Activated CD8-positive, alpha-beta T cell treated with anti-CD3 and anti-CD28 coated beads, Interleukin-2, amount 10 ng/mL, durations not matched to agents 7 days and 5 days (primary cell): ENCODE results near the gene MPHOSPH8. TPM values are rescaled to one million over a fixed set of nuclear protein-coding genes. Genes with fewer than 3 reads are reported as not detected.

Source experiments
- ATAC-seq: fragments of 150-1000 bp; cut with Tn5 transposase; one replicate; pipeline ENCODE4 v1.10.0; 2021; ENCODE audit warnings: moderate library complexity
- CTCF ChIA-PET: fragments of 350-600 bp; sonication (Branson Sonifier 250); formaldehyde crosslinking; loops from one replicate; lab custom pipeline; 2021; ENCODE audit warnings: antibody characterized with exemption; lab: Charles Lee
- POLR2A ChIA-PET: fragments of 350-600 bp; sonication (Branson Sonifier 250); formaldehyde crosslinking; loops from one replicate; lab custom pipeline; 2021; ENCODE audit warnings: antibody characterized with exemption; lab: Charles Lee
- DNase-seq: peaks from one replicate; pipeline ENCODE4 v3.0.0-alpha.2; 2020
- H3K27ac Mint-ChIP-seq: one replicate; pipeline ENCODE4 v1.8.0; 2021; ENCODE audit warnings: mild to moderate bottlenecking, mixed read lengths
- H3K27me3 Mint-ChIP-seq: one replicate; pipeline ENCODE4 v1.8.0; 2021; ENCODE audit warnings: low read depth, mixed read lengths
- H3K36me3 Mint-ChIP-seq: one replicate; pipeline ENCODE4 v1.8.0; 2021; ENCODE audit warnings: low read depth, mixed read lengths
- H3K4me1 Mint-ChIP-seq: one replicate; pipeline ENCODE4 v1.8.0; 2021; ENCODE audit warnings: low read depth, mixed read lengths
- H3K4me3 Mint-ChIP-seq: one replicate; pipeline ENCODE4 v1.8.0; 2021; ENCODE audit warnings: mild to moderate bottlenecking, mixed read lengths
- H3K9me3 Mint-ChIP-seq: one replicate; pipeline ENCODE4 v1.8.0; 2022; ENCODE audit warnings: mixed read lengths; ENCODE audit not compliant: insufficient read depth
- total RNA-seq, 2 experiments: library from RNA; stranded (reverse); gene quantifications; one replicate each; pipeline ENCODE4 v1.2.3, GENCODE V29; 2021

Gene MPHOSPH8
- total RNA-seq, 2 experiments from 2014 or later, result 32.1 to 32.6 TPM

DNA sequence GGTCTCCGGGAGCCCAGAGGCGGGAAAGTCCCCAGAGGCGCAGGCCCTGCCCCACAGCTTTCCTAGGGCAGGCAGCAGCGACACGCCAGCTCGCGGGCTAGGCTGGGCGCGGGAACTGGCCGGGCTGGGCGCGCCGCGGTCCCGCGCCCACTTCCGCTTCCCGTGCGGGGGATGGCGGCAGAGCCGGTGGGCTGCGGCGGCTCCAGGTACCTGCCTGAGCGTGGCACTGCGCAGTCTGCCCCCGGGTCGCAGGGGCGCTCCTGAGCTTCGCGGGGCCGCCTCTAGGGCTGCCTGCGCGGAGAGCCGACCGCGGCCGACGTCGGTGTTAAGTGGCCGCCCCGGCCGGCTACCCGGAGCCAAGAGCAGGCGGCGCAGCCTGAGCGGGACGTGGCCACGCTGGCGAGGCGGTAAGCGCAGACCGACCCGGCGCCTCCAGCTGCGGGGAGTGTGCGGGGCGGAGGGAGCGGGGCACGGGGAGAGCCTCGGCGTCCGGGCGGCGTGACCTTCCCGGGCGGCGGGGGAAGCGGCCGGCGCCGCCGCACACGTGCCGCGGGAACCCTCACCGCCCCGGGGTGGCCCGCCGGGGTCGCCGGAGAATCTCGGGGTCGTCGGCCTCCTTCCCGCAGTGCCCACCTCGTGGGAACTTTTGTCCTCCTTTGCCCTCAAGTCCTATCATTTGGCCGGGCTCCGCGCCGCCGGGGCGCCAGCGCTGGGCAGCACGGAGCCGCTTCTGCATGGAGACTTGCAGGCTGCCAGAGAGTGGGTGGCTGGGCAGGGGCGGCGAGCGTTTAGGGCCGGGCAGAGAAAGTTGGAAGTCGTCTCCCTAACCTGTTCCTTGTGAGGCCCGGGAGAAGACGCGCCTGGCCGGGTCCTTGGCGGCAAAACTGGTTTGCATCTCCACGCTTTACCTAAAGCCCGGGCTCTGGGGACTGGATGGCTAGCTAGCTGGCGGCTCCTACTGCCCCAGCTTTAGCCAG, 31.4 kb upstream of the MPHOSPH8 start:
- DNase-seq (peak; percentile 52), ATAC-seq (peak; percentile 94)
- Mint-ChIP-seq H3K4me3 (peak overlapping the region; percentile 30), H3K9me3 (peaks cover 11% of the 10 kb centered on the region), H3K36me3 (no peaks in the 10 kb centered on the region), H3K27ac (no peak overlapping the region), H3K4me1 (peaks cover 4% of the 10 kb centered on the region), H3K27me3 (peaks cover 18% of the 10 kb centered on the region)
- CTCF ChIA-PET, result interaction anchor here (1.0 to 1.2 kb wide), 2 partner anchors 15 to 17 kb away, joined by 3 read pairs; no protein-coding TSS in a partner anchor
- POLR2A ChIA-PET, result no interaction called here

DNA sequence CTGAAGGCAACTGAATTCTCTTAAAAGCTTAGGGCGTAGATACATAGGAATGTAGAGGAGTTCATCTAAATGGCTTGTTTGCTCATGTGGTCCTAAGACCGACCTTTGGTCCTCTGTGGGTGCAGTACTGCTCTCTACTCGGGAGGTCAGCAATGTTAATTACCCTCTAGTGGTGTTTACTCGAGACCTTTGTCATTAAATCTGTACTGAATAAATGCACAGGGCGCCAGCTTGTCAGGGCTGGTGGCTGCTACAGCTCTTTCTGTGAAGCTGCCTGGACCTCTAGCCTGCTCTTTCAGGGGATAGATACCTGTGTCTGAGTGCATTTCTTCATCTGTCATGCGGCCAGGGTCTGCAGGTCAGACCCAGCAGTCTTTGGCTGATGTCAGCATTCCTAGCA, 29.2 kb upstream of the MPHOSPH8 start:
- POLR2A ChIA-PET, result no interaction called here
- H3K4me1 Mint-ChIP-seq, result peaks cover 4% of the 10 kb centered on the region
- H3K9me3 Mint-ChIP-seq, result peaks cover 11% of the 10 kb centered on the region
- ATAC-seq (no peak), DNase-seq (no peak)
- H3K36me3 Mint-ChIP-seq, result no peaks in the 10 kb centered on the region
- H3K27ac Mint-ChIP-seq, result no peak overlapping the region
- CTCF ChIA-PET, result no interaction called here
- H3K27me3 Mint-ChIP-seq, result peaks cover 18% of the 10 kb centered on the region
- no peak overlapping the region for H3K4me3 Mint-ChIP-seq

DNA sequence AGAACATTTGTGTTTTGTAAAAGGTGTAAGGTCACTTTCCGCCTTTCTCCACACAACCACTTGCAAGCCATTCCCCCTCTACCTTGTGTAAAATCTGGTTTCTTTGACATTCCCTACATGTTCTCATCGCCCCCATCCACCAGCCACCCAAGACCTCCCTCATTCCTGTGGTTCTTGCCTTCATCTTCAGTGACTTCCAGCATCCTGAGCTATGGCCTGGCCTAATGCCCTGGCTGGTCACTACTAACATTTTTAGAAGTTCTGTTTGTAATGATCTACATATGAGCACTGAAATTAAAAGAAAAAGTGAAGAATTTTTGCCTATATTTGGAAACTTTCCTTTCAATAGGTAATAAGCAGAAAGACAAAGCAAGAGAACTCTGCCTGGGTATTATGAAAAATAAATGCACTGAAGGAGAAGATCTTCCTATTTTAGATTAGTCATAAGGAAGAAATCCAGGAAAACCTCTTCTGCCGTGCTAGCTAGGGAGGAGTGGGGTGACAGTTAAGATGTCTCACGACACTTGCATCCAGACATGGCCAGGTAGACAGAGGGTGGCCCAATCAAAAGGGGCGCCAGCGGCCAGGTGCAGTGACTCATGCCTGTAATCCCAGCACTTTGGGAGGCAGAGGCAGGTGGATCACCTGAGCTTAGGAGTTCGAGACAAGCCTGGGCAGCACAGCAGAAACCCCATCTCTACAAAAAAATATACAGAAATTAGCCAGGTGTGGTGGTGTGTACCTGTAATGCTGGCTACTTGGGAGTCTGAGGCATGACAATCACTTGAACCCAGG, 28.1 kb upstream of the MPHOSPH8 start:
- ATAC-seq (no peak), DNase-seq (no peak)
- Mint-ChIP-seq H3K4me1 (peaks cover 4% of the 10 kb centered on the region), H3K9me3 (peaks cover 11% of the 10 kb centered on the region), H3K36me3 (no peaks in the 10 kb centered on the region), H3K27ac (no peak overlapping the region), H3K27me3 (peaks cover 15% of the 10 kb centered on the region), H3K4me3 (no peak overlapping the region)
- ChIA-PET POLR2A (no interaction called here), CTCF (interaction anchor here (1.0 kb wide), 1 partner anchor 13 kb away, joined by 3 read pairs; no protein-coding TSS in a partner anchor)

DNA sequence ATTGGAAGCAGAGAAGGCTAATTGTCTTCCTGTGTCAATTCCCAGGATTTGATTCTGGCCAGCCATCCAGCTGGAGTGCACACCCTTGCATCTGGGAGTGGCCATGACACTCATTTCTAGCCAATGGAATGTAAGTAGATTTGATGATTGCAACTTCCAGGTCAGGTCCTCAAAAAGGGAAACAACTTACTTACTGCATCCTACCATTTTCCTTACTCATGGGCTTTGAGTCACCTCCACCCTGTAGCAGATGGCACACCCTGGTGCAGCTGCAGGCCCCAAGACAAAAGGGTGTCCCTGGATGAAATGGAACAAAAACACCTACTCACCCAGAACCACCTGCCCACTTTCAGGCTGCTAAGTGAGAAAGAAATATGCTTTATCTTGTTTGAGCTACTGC, 27.3 kb upstream of the MPHOSPH8 start:
- H3K27ac Mint-ChIP-seq, result no peak overlapping the region
- CTCF ChIA-PET, result no interaction called here

DNA sequence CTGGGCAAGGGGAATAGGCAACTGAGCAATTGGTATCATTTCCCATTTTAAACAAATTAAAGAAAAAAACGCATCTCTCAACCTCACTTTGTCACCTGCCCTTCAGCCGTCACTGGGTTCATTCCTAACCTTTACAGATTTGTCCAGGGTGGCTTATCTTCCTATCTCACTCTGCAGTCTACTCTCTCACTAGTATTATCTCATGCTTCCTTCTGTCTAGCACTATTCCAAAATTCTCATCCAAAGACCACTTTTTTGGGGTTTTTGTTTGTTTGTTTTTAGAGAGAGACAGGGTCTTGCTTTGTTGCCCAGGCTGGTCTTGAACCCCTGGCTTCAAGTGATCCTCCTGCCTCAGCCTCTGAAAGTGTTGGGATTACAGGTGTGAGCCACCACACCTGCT, 26.7 kb upstream of the MPHOSPH8 start:
- Mint-ChIP-seq H3K36me3 (no peaks in the 10 kb centered on the region), H3K27me3 (peaks cover 11% of the 10 kb centered on the region), H3K4me3 (no peak overlapping the region), H3K9me3 (peaks cover 11% of the 10 kb centered on the region), H3K27ac (no peak overlapping the region), H3K4me1 (peaks cover 4% of the 10 kb centered on the region)
- ATAC-seq, result no peak
- ChIA-PET CTCF (no interaction called here), POLR2A (no interaction called here)
- no peak for DNase-seq

More for the DNA sequence above, 27.3 kb upstream of the MPHOSPH8 start:
- Mint-ChIP-seq H3K4me1 (peaks cover 4% of the 10 kb centered on the region), H3K27me3 (peaks cover 11% of the 10 kb centered on the region), H3K4me3 (no peak overlapping the region), H3K9me3 (peaks cover 11% of the 10 kb centered on the region), H3K36me3 (no peaks in the 10 kb centered on the region)
- DNase-seq, result no peak
- ATAC-seq, result no peak
- POLR2A ChIA-PET, result no interaction called here

DNA sequence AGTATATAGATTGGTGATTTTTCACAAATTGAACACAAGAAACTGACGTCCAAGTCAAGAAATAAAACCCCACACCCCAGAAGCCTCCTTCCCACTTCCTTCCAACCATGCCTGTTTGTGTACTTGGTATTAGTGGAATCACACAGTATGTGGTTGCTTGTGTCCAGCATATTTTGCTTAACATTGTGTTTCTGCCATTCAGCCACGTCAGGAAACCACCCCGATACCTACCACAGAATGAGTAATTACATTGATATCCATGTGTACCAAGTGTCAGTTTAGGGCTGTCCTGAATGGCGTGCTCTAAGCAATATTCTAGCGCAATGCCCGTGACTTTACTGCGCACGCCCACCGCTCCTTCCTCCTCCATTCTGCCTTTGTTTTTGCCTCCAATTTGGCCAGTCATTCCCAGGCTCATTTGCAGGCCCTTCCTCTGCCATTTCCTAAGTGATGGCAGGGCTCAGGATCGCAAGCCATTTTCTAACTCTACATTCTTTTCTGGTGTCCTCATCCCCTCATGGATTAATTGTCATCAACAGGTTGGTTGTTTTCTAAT, 25.9 kb upstream of the MPHOSPH8 start:
- DNase-seq (no peak), ATAC-seq (no peak)
- ChIA-PET CTCF (no interaction called here), POLR2A (no interaction called here)
- Mint-ChIP-seq H3K27me3 (peaks cover 9% of the 10 kb centered on the region), H3K27ac (no peak overlapping the region), H3K9me3 (peaks cover 11% of the 10 kb centered on the region), H3K4me1 (peaks cover 3% of the 10 kb centered on the region), H3K36me3 (no peaks in the 10 kb centered on the region), H3K4me3 (no peak overlapping the region)

DNA sequence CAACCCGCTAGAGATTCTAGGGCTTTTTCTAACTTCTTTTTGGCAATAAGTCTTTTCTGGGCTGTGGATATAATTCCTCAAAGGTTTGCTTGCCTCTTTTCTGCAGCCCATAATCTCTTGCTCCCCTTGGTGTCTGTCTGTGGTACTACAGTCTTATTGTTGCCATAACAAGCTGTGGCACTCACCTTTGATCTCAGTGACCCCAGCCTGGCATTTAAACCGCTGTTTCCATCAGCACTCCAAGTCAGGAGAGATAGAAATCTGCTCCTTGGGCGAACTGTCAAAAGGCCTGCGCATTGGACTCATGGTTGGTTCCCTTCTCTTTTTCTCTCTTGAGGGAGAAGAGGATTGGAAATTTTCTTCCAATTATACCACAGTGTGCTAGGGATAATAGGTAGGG, 14.5 kb upstream of the MPHOSPH8 start:
- DNase-seq, result peak; percentile 31

DNA sequence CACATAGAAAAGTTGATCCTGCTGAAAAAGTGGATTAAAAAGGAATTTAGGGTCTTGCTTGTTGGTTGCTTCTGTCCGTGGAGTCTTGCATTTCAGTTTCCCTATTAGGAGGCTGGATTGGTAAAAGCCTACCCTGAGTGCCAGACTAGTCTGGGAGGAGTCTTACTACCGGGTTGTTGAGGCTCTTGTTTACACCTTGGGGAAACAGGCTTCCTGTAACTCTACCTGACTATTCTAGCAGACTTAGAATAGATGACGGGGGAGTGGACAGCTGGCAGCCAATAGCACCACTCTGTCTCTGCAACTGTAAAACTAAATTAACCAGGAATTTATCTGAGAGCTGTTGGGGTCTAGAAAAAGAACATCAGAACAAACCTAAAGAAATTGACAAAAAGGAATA, 11.3 kb upstream of the MPHOSPH8 start:
- DNase-seq, result no peak
- Mint-ChIP-seq H3K4me1 (no peaks in the 10 kb centered on the region), H3K36me3 (no peaks in the 10 kb centered on the region), H3K9me3 (no peaks in the 10 kb centered on the region), H3K4me3 (no peak overlapping the region), H3K27me3 (peaks cover 3% of the 10 kb centered on the region), H3K27ac (no peak overlapping the region)
- ChIA-PET CTCF (no interaction called here), POLR2A (no interaction called here)
- no peak for ATAC-seq

More for the DNA sequence above, 14.5 kb upstream of the MPHOSPH8 start:
- no peaks in the 10 kb centered on the region for H3K9me3 Mint-ChIP-seq
- H3K4me1 Mint-ChIP-seq, result no peaks in the 10 kb centered on the region
- peaks cover 6% of the 10 kb centered on the region for H3K27me3 Mint-ChIP-seq
- H3K36me3 Mint-ChIP-seq, result no peaks in the 10 kb centered on the region
- POLR2A ChIA-PET, result no interaction called here
- H3K27ac Mint-ChIP-seq, result no peak overlapping the region
- H3K4me3 Mint-ChIP-seq, result no peak overlapping the region
- no peak for ATAC-seq
- CTCF ChIA-PET, result interaction anchor here (0.5 to 1.7 kb wide), 5 partner anchors 8 to 32 kb away, joined by 3 to 4 read pairs (median 3); no protein-coding TSS in a partner anchor

DNA sequence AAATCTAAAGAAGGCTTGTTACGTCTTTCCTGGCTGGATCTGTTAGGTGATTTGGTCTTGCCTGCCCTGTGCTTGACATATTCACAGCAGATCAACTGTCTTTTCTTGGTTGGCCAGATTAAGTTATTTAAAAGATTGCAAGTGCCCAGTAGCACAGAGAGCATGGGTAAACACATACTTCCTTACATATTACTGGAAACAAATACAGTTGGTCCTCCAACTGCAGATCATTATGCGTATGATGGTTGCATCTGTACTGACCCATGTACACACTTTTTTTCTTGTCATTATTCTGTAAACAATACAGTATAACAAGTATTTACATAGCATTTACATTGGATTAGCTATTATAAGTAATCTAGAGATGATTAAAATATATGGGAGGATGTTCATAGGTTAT, 9.2 kb upstream of the MPHOSPH8 start:
- no peak overlapping the region for H3K27ac Mint-ChIP-seq
- peaks cover 8% of the 10 kb centered on the region for H3K27me3 Mint-ChIP-seq
- no peaks in the 10 kb centered on the region for H3K36me3 Mint-ChIP-seq
- H3K9me3 Mint-ChIP-seq, result no peaks in the 10 kb centered on the region
- ATAC-seq (no peak), DNase-seq (no peak)
- no peaks in the 10 kb centered on the region for H3K4me1 Mint-ChIP-seq
- ChIA-PET POLR2A (no interaction called here), CTCF (no interaction called here)
- H3K4me3 Mint-ChIP-seq, result no peak overlapping the region

DNA sequence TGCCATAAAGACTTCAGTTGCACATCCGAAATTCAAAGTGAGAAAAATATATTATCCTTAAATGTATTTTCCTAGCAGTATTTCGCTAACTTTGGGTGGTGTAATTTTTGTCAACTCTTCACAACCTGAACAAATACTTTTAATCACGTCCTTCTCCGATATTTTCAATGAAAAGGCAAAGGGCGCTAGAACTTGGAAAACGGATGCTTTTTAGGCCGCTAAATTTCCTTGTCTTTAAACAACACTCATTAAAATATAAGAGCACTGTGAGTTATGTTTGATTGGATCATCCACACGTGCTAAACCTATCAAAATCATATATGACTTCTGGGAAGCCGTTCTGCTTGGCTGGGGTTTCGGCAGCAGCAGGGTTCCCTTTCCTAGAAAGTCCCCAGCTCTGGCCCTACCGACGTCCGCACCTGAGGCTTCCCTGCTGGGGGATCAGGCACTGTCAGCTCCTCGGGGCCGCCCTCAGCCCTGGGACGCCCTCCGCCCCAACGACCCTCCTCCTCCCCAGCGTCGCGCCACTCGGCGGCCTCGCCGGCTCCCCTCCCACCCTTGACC, 462 bp upstream of the MPHOSPH8 start:
- no peak for DNase-seq
- Mint-ChIP-seq H3K27ac (peak overlapping the region; percentile 100), H3K27me3 (peaks cover under 1% of the 10 kb centered on the region), H3K36me3 (peaks cover 19% of the 10 kb centered on the region), H3K9me3 (peaks cover 2% of the 10 kb centered on the region), H3K4me1 (peaks cover 21% of the 10 kb centered on the region), H3K4me3 (peak overlapping the region; percentile 100)
- ChIA-PET CTCF (interaction anchor here (1.2 to 1.5 kb wide), 3 partner anchors 46 to 231 kb away, joined by 3 to 4 read pairs (median 4); no protein-coding TSS in a partner anchor), POLR2A (no interaction called here)
- ATAC-seq, result no peak

DNA sequence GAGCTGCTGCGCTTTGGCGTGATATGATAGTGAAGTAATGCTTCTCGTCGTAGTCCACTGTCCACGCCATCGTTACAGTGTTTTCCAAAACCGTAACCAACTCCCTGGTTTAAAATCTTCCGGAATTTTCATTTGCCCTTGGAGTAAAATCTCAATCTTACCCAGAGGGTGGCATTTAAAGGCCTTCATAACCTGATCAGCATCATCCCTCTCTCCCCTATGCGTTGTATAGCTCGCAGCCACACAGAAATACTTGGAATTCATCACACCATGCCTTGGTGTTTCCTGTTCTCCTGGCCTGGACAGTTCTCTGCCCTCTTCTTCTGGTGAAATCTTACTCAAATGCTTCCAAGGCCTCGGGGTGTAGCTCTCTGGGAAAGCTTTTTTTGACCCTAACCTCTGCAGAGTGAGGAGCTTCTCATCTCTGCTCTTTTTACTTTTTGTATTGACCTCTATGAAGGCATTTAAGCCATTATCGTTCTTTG, 839 bp downstream of the MPHOSPH8 start:
- peak overlapping the region; percentile 100 for H3K27ac Mint-ChIP-seq
- peaks cover 27% of the 10 kb centered on the region for H3K36me3 Mint-ChIP-seq
- ChIA-PET CTCF (interaction anchor here (0.7 to 1.5 kb wide), 3 partner anchors 47 to 102 kb away, joined by 3 read pairs; no protein-coding TSS in a partner anchor), POLR2A (interaction anchor here (0.5 to 1.3 kb wide), 4 partner anchors 9 to 231 kb away, joined by 3 to 7 read pairs (median 4); partner anchors contain the start of gene ZMYM5)
- ATAC-seq, result no peak
- peak; percentile 20 for DNase-seq
- peaks cover 2% of the 10 kb centered on the region for H3K9me3 Mint-ChIP-seq
- peak overlapping the region; percentile 100 for H3K4me3 Mint-ChIP-seq
- peaks cover 23% of the 10 kb centered on the region for H3K4me1 Mint-ChIP-seq
- H3K27me3 Mint-ChIP-seq, result no peaks in the 10 kb centered on the region
